T-helper 17 cell (primary cell): ENCODE results near the gene P4HA3. TPM values are rescaled to one million over a fixed set of nuclear protein-coding genes. Genes with fewer than 3 reads are reported as not detected.

Source experiments
- ATAC-seq: fragments of 150-1000 bp; cut with Tn5 transposase; 2 replicates; pipeline ENCODE4 v1.10.0; 2021; ENCODE audit warnings: mild to moderate bottlenecking, moderate library complexity
- DNase-seq, 3 donors: peaks; one replicate each; pipeline versions ENCODE4 v3.0.0 to v3.0.0-alpha.2; 2020 to 2021
- H3K9me3 ChIP-seq: one replicate; pipeline ENCODE4 v1.7.0; 2013; ENCODE audit warnings: low read length, mild to moderate bottlenecking; ENCODE audit not compliant: control insufficient read depth, poor library complexity, severe bottlenecking
- H3K27ac Mint-ChIP-seq: one replicate; pipeline ENCODE4 v1.8.0; 2022; ENCODE audit warnings: mild to moderate bottlenecking, moderate library complexity, mixed read lengths
- H3K27me3 Mint-ChIP-seq: one replicate; pipeline ENCODE4 v1.8.0; 2022; ENCODE audit warnings: mixed read lengths
- H3K36me3 Mint-ChIP-seq: one replicate; pipeline ENCODE4 v1.8.0; 2022; ENCODE audit warnings: low read depth, mixed read lengths
- H3K4me1 Mint-ChIP-seq: one replicate; pipeline ENCODE4 v1.8.0; 2022; ENCODE audit warnings: mild to moderate bottlenecking, mixed read lengths
- H3K4me3 Mint-ChIP-seq: one replicate; pipeline ENCODE4 v1.8.0; 2022; ENCODE audit warnings: mild to moderate bottlenecking, moderate library complexity, mixed read lengths
- total RNA-seq, 4 donors: library from RNA in 2 of 4; stranded (reverse) in 2 of 4; gene quantifications; one replicate each; pipeline ENCODE4 v1.2.3 and lab custom pipeline; 2022 to 2026

Gene P4HA3
- total RNA-seq, 2 donors from 2014 or later, result not detected

- no peaks in the 10 kb centered on the region for H3K36me3 Mint-ChIP-seq
- H3K4me1 Mint-ChIP-seq, result peaks cover 28% of the 10 kb centered on the region
- H3K9me3 ChIP-seq, result no peaks in the 10 kb centered on the region
- H3K27ac Mint-ChIP-seq, result peak overlapping the region; percentile 27
- peaks cover 61% of the 10 kb centered on the region for H3K27me3 Mint-ChIP-seq
- DNase-seq (no peak), ATAC-seq (peak; percentile 81)
- H3K4me3 Mint-ChIP-seq, result no peak overlapping the region
These were observed 42.2 kb downstream of the P4HA3 start for GRCh38 chr11:74269161-74269811.

- peak overlapping the region; percentile 27 for H3K27ac Mint-ChIP-seq
- ATAC-seq (no peak), DNase-seq (no peak)
- H3K4me3 Mint-ChIP-seq, result no peak overlapping the region
- peaks cover 28% of the 10 kb centered on the region for H3K4me1 Mint-ChIP-seq
- H3K27me3 Mint-ChIP-seq, result peaks cover 58% of the 10 kb centered on the region
- no peaks in the 10 kb centered on the region for H3K36me3 Mint-ChIP-seq
- no peaks in the 10 kb centered on the region for H3K9me3 ChIP-seq
These were observed 43.0 kb downstream of the P4HA3 start for GRCh38 chr11:74268456-74268855.

- Mint-ChIP-seq H3K4me1 (peaks cover 26% of the 10 kb centered on the region), H3K4me3 (no peak overlapping the region), H3K36me3 (no peaks in the 10 kb centered on the region), H3K27me3 (peaks cover 59% of the 10 kb centered on the region), H3K27ac (no peak overlapping the region)
- no peaks in the 10 kb centered on the region for H3K9me3 ChIP-seq
- DNase-seq (no peak), ATAC-seq (no peak)
These were observed 44.4 kb downstream of the P4HA3 start for GRCh38 chr11:74267014-74267413.

GRCh38 chr11:74265256-74265655 lies 46.2 kb downstream of the P4HA3 start:
- no peaks in the 10 kb centered on the region for H3K9me3 ChIP-seq
- H3K4me1 Mint-ChIP-seq, result peaks cover 26% of the 10 kb centered on the region
- no peak overlapping the region for H3K4me3 Mint-ChIP-seq
- H3K27ac Mint-ChIP-seq, result no peak overlapping the region
- H3K27me3 Mint-ChIP-seq, result peaks cover 44% of the 10 kb centered on the region
- H3K36me3 Mint-ChIP-seq, result peaks cover 3% of the 10 kb centered on the region
- ATAC-seq (no peak), DNase-seq (no peak)

- no peak overlapping the region for H3K27ac Mint-ChIP-seq
- H3K9me3 ChIP-seq, result no peaks in the 10 kb centered on the region
- no peak for DNase-seq
- peaks cover 3% of the 10 kb centered on the region for H3K36me3 Mint-ChIP-seq
- no peak for ATAC-seq
- H3K27me3 Mint-ChIP-seq, result peaks cover 22% of the 10 kb centered on the region
- peaks cover 6% of the 10 kb centered on the region for H3K4me1 Mint-ChIP-seq
- H3K4me3 Mint-ChIP-seq, result no peak overlapping the region
These were observed 48.7 kb downstream of the P4HA3 start for GRCh38 chr11:74262725-74263124.

GRCh38 chr11:74257959-74258553 lies 53.4 kb downstream of the P4HA3 start:
- H3K27me3 Mint-ChIP-seq, result peaks cover 11% of the 10 kb centered on the region
- H3K27ac Mint-ChIP-seq, result peak overlapping the region; percentile 4
- H3K36me3 Mint-ChIP-seq, result peaks cover 12% of the 10 kb centered on the region
- no peak for DNase-seq
- ATAC-seq, result no peak
- no peaks in the 10 kb centered on the region for H3K9me3 ChIP-seq
- peaks cover 6% of the 10 kb centered on the region for H3K4me1 Mint-ChIP-seq
- H3K4me3 Mint-ChIP-seq, result no peak overlapping the region

- Mint-ChIP-seq H3K36me3 (peaks cover 12% of the 10 kb centered on the region), H3K4me1 (peaks cover 6% of the 10 kb centered on the region), H3K4me3 (no peak overlapping the region), H3K27ac (no peak overlapping the region), H3K27me3 (no peaks in the 10 kb centered on the region)
- DNase-seq (no peak), ATAC-seq (no peak)
- H3K9me3 ChIP-seq, result no peaks in the 10 kb centered on the region
These were observed 54.9 kb downstream of the P4HA3 start for GRCh38 chr11:74256378-74257133.

- no peak overlapping the region for H3K27ac Mint-ChIP-seq
- ATAC-seq (peak; percentile 80), DNase-seq (peak; percentile 26 to 31 (median 31))
- peaks cover 6% of the 10 kb centered on the region for H3K4me1 Mint-ChIP-seq
- H3K4me3 Mint-ChIP-seq, result no peak overlapping the region
- peaks cover 10% of the 10 kb centered on the region for H3K36me3 Mint-ChIP-seq
- H3K27me3 Mint-ChIP-seq, result no peaks in the 10 kb centered on the region
- no peaks in the 10 kb centered on the region for H3K9me3 ChIP-seq
These were observed 55.6 kb downstream of the P4HA3 start for GRCh38 chr11:74255741-74256375.

- H3K27ac Mint-ChIP-seq, result no peak overlapping the region
- ATAC-seq (no peak), DNase-seq (no peak)
- no peaks in the 10 kb centered on the region for H3K9me3 ChIP-seq
- H3K27me3 Mint-ChIP-seq, result no peaks in the 10 kb centered on the region
- peaks cover 6% of the 10 kb centered on the region for H3K4me1 Mint-ChIP-seq
- H3K36me3 Mint-ChIP-seq, result peaks cover 13% of the 10 kb centered on the region
- H3K4me3 Mint-ChIP-seq, result no peak overlapping the region
These were observed 58.1 kb downstream of the P4HA3 start for GRCh38 chr11:74253361-74253760.

- H3K36me3 Mint-ChIP-seq, result peaks cover 15% of the 10 kb centered on the region
- no peak for DNase-seq
- H3K9me3 ChIP-seq, result no peaks in the 10 kb centered on the region
- H3K27ac Mint-ChIP-seq, result no peak overlapping the region
- no peak for ATAC-seq
- H3K4me3 Mint-ChIP-seq, result no peak overlapping the region
- no peaks in the 10 kb centered on the region for H3K27me3 Mint-ChIP-seq
- H3K4me1 Mint-ChIP-seq, result no peaks in the 10 kb centered on the region
These were observed 61.9 kb downstream of the P4HA3 start for GRCh38 chr11:74249496-74249895.

GRCh38 chr11:74248469-74248868 lies 63.0 kb downstream of the P4HA3 start:
- H3K4me1 Mint-ChIP-seq, result no peaks in the 10 kb centered on the region
- ATAC-seq (no peak), DNase-seq (no peak)
- no peak overlapping the region for H3K4me3 Mint-ChIP-seq
- H3K36me3 Mint-ChIP-seq, result peaks cover 14% of the 10 kb centered on the region
- H3K9me3 ChIP-seq, result no peaks in the 10 kb centered on the region
- H3K27ac Mint-ChIP-seq, result no peak overlapping the region
- no peaks in the 10 kb centered on the region for H3K27me3 Mint-ChIP-seq

- ATAC-seq, result no peak
- no peak overlapping the region for H3K27ac Mint-ChIP-seq
- no peaks in the 10 kb centered on the region for H3K4me1 Mint-ChIP-seq
These were observed 73.2 kb downstream of the P4HA3 start for GRCh38 chr11:74238243-74238642.

GRCh38 chr11:74237541-74237940 lies 73.9 kb downstream of the P4HA3 start:
- Mint-ChIP-seq H3K27ac (no peak overlapping the region), H3K36me3 (peaks cover 12% of the 10 kb centered on the region), H3K4me1 (no peaks in the 10 kb centered on the region), H3K27me3 (no peaks in the 10 kb centered on the region), H3K4me3 (no peak overlapping the region)
- ATAC-seq, result no peak
- DNase-seq, result no peak
- no peaks in the 10 kb centered on the region for H3K9me3 ChIP-seq

More at GRCh38 chr11:74238243-74238642, 73.2 kb downstream of the P4HA3 start:
- Mint-ChIP-seq H3K36me3 (peaks cover 12% of the 10 kb centered on the region), H3K4me3 (no peak overlapping the region), H3K27me3 (no peaks in the 10 kb centered on the region)
- H3K9me3 ChIP-seq, result no peaks in the 10 kb centered on the region
- no peak for DNase-seq
